Common myeloid progenitor, CD34-positive (primary cell): Measurements from ENCODE around the gene ACOX2.

ENCODE experiments used
- CTCF ChIA-PET: fragments of 350-600 bp; sonication (Branson Sonifier 250); formaldehyde crosslinking; loops from one replicate; lab custom pipeline; 2021; ENCODE audit warnings: antibody characterized with exemption; lab: Charles Lee
- POLR2A ChIA-PET: fragments of 350-600 bp; sonication (Branson Sonifier 250); formaldehyde crosslinking; loops from one replicate; lab custom pipeline; 2021; ENCODE audit warnings: antibody characterized with exemption; lab: Charles Lee
- DNase-seq, 3 donors: peaks; one replicate each; pipeline versions ENCODE4 v3.0.0 to v3.0.0-alpha.2; 2013
- H3K27ac ChIP-seq, 2 experiments: 1 replicate in 1 of 2; 2 replicates in 1 of 2; pipeline ENCODE4 v1.7.0; 2013; ENCODE audit warnings: inconsistent platforms in 2 of 2, low read length in 2 of 2, mild to moderate bottlenecking in 2 of 2, low read depth in 1 of 2, moderate library complexity in 1 of 2; ENCODE audit not compliant: severe bottlenecking in 2 of 2, insufficient read depth in 1 of 2, poor library complexity in 1 of 2
- H3K27me3 ChIP-seq, 5 experiments: replicated peaks in 2 of 5; 1 replicate in 3 of 5; 2 replicates in 2 of 5; pipeline versions ENCODE4 v1.6.1 to v1.7.0; 2013; ENCODE audit warnings: low read length in 4 of 5, mild to moderate bottlenecking in 2 of 5, moderate library complexity in 2 of 5, inconsistent platforms in 1 of 5; ENCODE audit not compliant: insufficient read depth in 5 of 5, control insufficient read depth in 4 of 5
- H3K36me3 ChIP-seq, 4 experiments: 1 replicate in 2 of 4; 2 replicates in 2 of 4; pipeline versions ENCODE4 v1.6.1 to v1.7.0; 2013; ENCODE audit warnings: low read length in 3 of 4, control low read depth in 1 of 4, mild to moderate bottlenecking in 1 of 4; ENCODE audit not compliant: control insufficient read depth in 4 of 4, insufficient read depth in 4 of 4
- H3K4me1 ChIP-seq, 4 experiments: 1 replicate in 3 of 4; 2 replicates in 1 of 4; pipeline versions ENCODE4 v1.6.1 to v1.7.1; 2013; ENCODE audit warnings: low read length in 3 of 4, mild to moderate bottlenecking in 3 of 4, control low read depth in 1 of 4, inconsistent platforms in 1 of 4, moderate library complexity in 1 of 4; ENCODE audit not compliant: control insufficient read depth in 4 of 4, insufficient read depth in 4 of 4; ENCODE audit errors: control extremely low read depth in 1 of 4
- H3K4me3 ChIP-seq, 7 experiments: 1 replicate in 4 of 7; 2 replicates in 3 of 7; pipeline versions ENCODE4 v1.5.1 to v1.7.0; 2013; ENCODE audit warnings: mild to moderate bottlenecking in 7 of 7, low read length in 6 of 7, moderate library complexity in 6 of 7, inconsistent platforms in 2 of 7, low read depth in 2 of 7, control low read depth in 1 of 7; ENCODE audit not compliant: insufficient read depth in 4 of 7, control insufficient read depth in 1 of 7; ENCODE audit errors: extremely low read depth in 1 of 7
- H3K9me3 ChIP-seq, 5 experiments: 1 replicate in 4 of 5; 2 replicates in 1 of 5; pipeline versions ENCODE4 v1.6.1 to v1.7.1; 2013; ENCODE audit warnings: low read length in 4 of 5, mild to moderate bottlenecking in 2 of 5, inconsistent platforms in 1 of 5, low read depth in 1 of 5, moderate library complexity in 1 of 5; ENCODE audit not compliant: control insufficient read depth in 4 of 5, insufficient read depth in 2 of 5; ENCODE audit errors: control extremely low read depth in 1 of 5
- WGBS: methylation state at CpG from one replicate; pipeline ENCODE4 v1.1.5; 2013; ENCODE audit not compliant: insufficient coverage; 5-methylcytosine and 5-hydroxymethylcytosine counted together

Gene ACOX2

DNA sequence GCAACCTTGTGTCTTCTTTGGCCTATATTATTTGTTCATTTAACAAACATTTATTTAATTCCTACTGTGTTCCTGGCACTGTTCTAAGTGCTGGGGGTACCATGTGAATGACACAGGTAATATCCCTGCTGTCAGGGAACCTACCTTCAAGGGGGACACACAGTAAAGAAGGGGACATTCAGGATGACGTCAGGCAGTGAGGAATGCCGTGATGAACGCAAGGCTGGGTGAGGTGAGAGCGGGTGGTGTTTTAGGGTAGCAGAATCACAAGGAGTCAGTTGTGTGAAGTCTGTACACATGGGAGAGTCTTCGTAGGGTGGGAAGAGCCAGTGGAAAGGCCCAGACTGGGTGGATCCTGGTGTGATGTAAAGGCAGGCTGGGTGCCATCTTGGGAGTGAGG lies 41.9 kb upstream of the ACOX2 start:
- Histone ChIP-seq H3K9me3 (no peaks in the 10 kb centered on the region), H3K27me3 (peaks cover 0 to 11% (median 4%) of the 10 kb centered on the region in 5 experiments), H3K4me1 (peaks cover 0 to 10% (median 3%) of the 10 kb centered on the region in 4 experiments), H3K36me3 (no peaks in the 10 kb centered on the region), H3K4me3 (no peak overlapping the region), H3K27ac (no peak overlapping the region)
- CTCF ChIA-PET = interaction anchor here (3.5 to 17.5 kb wide), 2 partner anchors 11 to 52 kb away, joined by 25 to 239 read pairs; no protein-coding TSS in a partner anchor
- POLR2A ChIA-PET = no interaction called here
- no peak for DNase-seq
- 89% methylated on average over 4 of the region's 5 CpGs for WGBS

GRCh38 chr3:58577269-58577821 lies 40.4 kb upstream of the ACOX2 start, which contains the start of gene FAM107A:
FAM107A (minus strand) TSS chr3:58577391; CDS start chr3:58569860, 7,531 bp downstream.
- H3K27ac ChIP-seq = no peak within 1 kb of the TSS
- ChIA-PET POLR2A (no interaction called here), CTCF (interaction anchor here (3.5 to 17.5 kb wide), 2 partner anchors 9 to 54 kb away, joined by 25 to 239 read pairs; no protein-coding TSS in a partner anchor)
- H3K4me3 ChIP-seq = no peak within 1 kb of the TSS
- H3K4me1 ChIP-seq = peaks cover 0 to 10% (median 3%) of the 10 kb centered on the region in 4 experiments
- no peaks in the 10 kb centered on the region for H3K36me3 ChIP-seq
- 53% methylated on average over 10 of the region's 12 CpGs for WGBS
- H3K27me3 ChIP-seq = peaks cover 0 to 10% (median 3%) of the 10 kb centered on the region in 5 experiments
- H3K9me3 ChIP-seq = no peaks in the 10 kb centered on the region
- DNase-seq = no peak

DNA sequence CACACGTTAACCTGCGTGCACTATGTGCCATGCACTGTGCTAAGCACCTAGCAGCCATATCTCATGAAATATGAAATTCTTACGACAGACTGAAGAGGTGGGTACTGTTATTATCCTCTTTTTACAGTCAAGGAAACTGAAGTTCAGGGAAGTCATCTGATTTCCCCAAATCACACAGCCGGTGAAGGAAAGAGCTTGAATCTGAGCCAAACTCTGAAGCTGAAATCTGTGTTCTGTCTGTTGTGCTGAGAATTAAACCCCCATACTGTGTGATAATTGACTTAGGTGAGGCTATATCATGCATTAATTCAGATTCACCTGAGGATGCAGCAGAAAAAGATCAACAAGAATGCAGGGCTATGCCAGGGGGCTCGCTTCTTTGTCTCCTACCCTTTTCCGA lies 39.7 kb upstream of the ACOX2 start:
- 96% methylated on average over 2 of the region's 6 CpGs for WGBS
- Histone ChIP-seq H3K27ac (no peak overlapping the region), H3K27me3 (peaks cover 0 to 10% (median 3%) of the 10 kb centered on the region in 5 experiments), H3K4me3 (no peak overlapping the region), H3K9me3 (peaks cover 0 to 2% (median 0%) of the 10 kb centered on the region in 5 experiments), H3K36me3 (no peaks in the 10 kb centered on the region), H3K4me1 (peaks cover 0 to 8% (median 3%) of the 10 kb centered on the region in 4 experiments)
- DNase-seq = no peak
- POLR2A ChIA-PET = no interaction called here
- CTCF ChIA-PET = interaction anchor here (3.5 to 17.5 kb wide), 2 partner anchors 9 to 54 kb away, joined by 25 to 239 read pairs; no protein-coding TSS in a partner anchor

DNA sequence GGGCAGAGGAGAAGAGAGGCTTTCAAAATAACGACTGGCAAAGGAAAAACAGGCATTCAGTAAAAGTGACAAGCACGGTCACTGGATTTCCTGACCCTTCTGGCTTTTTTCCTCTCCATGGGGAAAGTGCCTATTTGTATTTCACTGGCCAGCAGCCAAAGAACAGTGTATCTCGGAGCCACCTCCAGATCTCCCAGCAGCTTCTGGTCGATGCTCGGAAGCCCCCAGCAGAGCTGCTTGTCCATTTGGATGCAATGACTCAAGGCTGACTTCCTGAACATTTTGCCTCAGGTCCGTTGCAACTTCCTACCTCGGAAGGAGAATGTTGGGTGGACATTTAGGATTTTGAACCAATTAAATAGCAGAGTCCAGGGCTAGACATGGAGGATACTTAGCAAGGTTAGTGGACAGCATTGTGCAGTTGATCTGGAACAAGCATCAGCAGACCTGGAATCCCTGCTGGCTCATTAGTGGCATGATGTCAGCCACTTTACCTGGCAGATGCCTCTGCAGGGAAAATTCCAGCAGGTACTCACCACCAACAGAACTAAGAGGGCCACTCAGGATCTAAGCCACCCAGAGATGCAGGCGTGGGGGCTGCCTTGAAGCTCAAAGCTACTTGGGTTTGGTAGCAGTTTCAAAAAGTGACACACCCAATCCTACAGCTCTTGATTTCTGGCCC lies 39.1 kb upstream of the ACOX2 start:
- 58% methylated on average over 8 of the region's 8 CpGs for WGBS
- Histone ChIP-seq H3K9me3 (peaks cover 0 to 2% (median 0%) of the 10 kb centered on the region in 5 experiments), H3K27ac (no peak overlapping the region), H3K27me3 (peaks cover 0 to 10% (median 3%) of the 10 kb centered on the region in 5 experiments), H3K36me3 (no peaks in the 10 kb centered on the region), H3K4me1 (peaks cover 0 to 2% (median under 1%) of the 10 kb centered on the region in 4 experiments), H3K4me3 (no peak overlapping the region)
- POLR2A ChIA-PET = no interaction called here
- CTCF ChIA-PET = interaction anchor here (1.2 to 17.5 kb wide), 3 partner anchors 8 to 55 kb away, joined by 3 to 239 read pairs (median 25); no protein-coding TSS in a partner anchor
- no peak for DNase-seq

DNA sequence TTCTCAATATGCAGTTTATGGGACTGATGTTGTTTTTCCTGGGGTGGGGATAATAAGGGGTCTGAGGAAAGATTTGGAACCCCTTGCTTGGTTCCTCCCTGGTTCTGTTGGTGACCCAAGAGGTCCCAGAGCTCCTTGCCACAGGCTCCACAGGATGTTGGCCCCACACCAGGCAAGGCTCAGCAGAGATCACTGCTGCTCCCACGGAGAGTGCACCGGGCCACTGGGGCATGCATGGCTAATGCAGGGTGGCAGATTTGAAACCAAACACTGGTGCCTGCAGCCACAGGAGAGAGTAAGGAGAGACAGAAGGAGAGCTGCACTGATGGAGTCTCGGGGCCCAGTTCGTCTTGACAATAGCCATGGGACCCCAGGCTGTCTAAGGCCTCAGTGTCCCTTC lies 37.7 kb upstream of the ACOX2 start:
- no peak for DNase-seq
- 97% methylated on average over 4 of the region's 4 CpGs for WGBS
- peaks cover 0 to 2% (median 0%) of the 10 kb centered on the region in 5 experiments for H3K9me3 ChIP-seq
- no peak overlapping the region for H3K4me3 ChIP-seq
- H3K4me1 ChIP-seq = no peaks in the 10 kb centered on the region
- POLR2A ChIA-PET = no interaction called here
- H3K27ac ChIP-seq = no peak overlapping the region
- H3K27me3 ChIP-seq = peaks cover 0 to 10% (median 3%) of the 10 kb centered on the region in 5 experiments
- no peaks in the 10 kb centered on the region for H3K36me3 ChIP-seq
- CTCF ChIA-PET = interaction anchor here (1.2 to 17.5 kb wide), 2 partner anchors 10 to 56 kb away, joined by 3 to 239 read pairs; no protein-coding TSS in a partner anchor

- no peak for DNase-seq
- WGBS = 94% methylated on average over 2 of the region's 3 CpGs
- peaks cover 0 to 10% (median 3%) of the 10 kb centered on the region in 5 experiments for H3K27me3 ChIP-seq
- CTCF ChIA-PET = interaction anchor here (0.6 to 17.5 kb wide), 2 partner anchors 40 to 57 kb away, joined by 4 to 239 read pairs; no protein-coding TSS in a partner anchor
- peaks cover 0 to 2% (median 0%) of the 10 kb centered on the region in 5 experiments for H3K9me3 ChIP-seq
- H3K36me3 ChIP-seq = no peaks in the 10 kb centered on the region
- H3K27ac ChIP-seq = no peak overlapping the region
- H3K4me1 ChIP-seq = no peaks in the 10 kb centered on the region
- H3K4me3 ChIP-seq = no peak overlapping the region
- POLR2A ChIA-PET = no interaction called here
Measured at GRCh38 chr3:58574106-58574505, 37.1 kb upstream of the ACOX2 start.
